Gastrocnemius medialis (tissue), 4 donors: ENCODE measurements around the gene MYPOP. TPM values are rescaled to one million over a fixed set of nuclear protein-coding genes. Genes with fewer than 3 reads are reported as not detected.

ENCODE experiments used
- ATAC-seq, 2 donors: fragments of 150-250 bp; one replicate each; pipeline ENCODE4 v1.9.1; 2016
- DNase-seq, 2 donors: peaks; one replicate each; pipeline ENCODE4 v3.0.0-alpha.2; 2019
- H3K27ac ChIP-seq, 4 donors: fragments of 200-600 bp; sonication (generic); 1 replicate in 1 of 4; 2 replicates in 3 of 4; pipeline ENCODE4 v1.5.1; 2016 to 2018; ENCODE audit warnings: mild to moderate bottlenecking in 2 of 4, moderate library complexity in 1 of 4
- H3K27me3 ChIP-seq, 3 donors: fragments of 200-600 bp; sonication (generic) in 2 of 3; 1 replicate in 1 of 3; 2 replicates in 2 of 3; pipeline versions ENCODE4 v1.5.1 to v1.6.0; 2016 to 2019; ENCODE audit warnings: mild to moderate bottlenecking in 1 of 3, moderate library complexity in 1 of 3
- H3K36me3 ChIP-seq, 2 donors: fragments of 200-600 bp; sonication (generic) in 1 of 2; one replicate each; pipeline ENCODE4 v1.5.1; 2017 to 2018
- H3K4me1 ChIP-seq, 2 donors: fragments of 200-600 bp; sonication (generic) in 1 of 2; one replicate each; pipeline ENCODE4 v1.5.1; 2016 to 2017; ENCODE audit warnings: mild to moderate bottlenecking in 2 of 2
- H3K4me3 ChIP-seq, 4 donors: fragments of 200-600 bp; sonication (generic) in 3 of 4; 1 replicate in 1 of 4; 2 replicates in 3 of 4; pipeline ENCODE4 v1.5.1; 2016 to 2019; ENCODE audit warnings: mild to moderate bottlenecking in 2 of 4
- H3K9me3 ChIP-seq, 3 donors: fragments of 200-600 bp; sonication (generic) in 2 of 3; 1 replicate in 1 of 3; 2 replicates in 2 of 3; pipeline ENCODE4 v1.5.1; 2016 to 2019
- POLR2A ChIP-seq, 2 donors: fragments of 450-650 bp; IDR thresholded peaks; one replicate each; pipeline ENCODE4 v1.6.1; 2017; ENCODE audit warnings: antibody characterized with exemption in 2 of 2, mild to moderate bottlenecking in 2 of 2, moderate library complexity in 2 of 2
- in situ Hi-C, 4 donors: fragments of 200-750 bp; cut with MboI; loops; one replicate each; pipeline versions ENCODE4 v1.15.0 to v1.8.0; 2017; ENCODE audit warnings: low sequenced_read_pairs in 4 of 4
- intact Hi-C: fragments of 100-400 bp; cut with DNase I; formaldehyde crosslinking; loops from one replicate; pipeline ENCODE4 v1.15.1; 2023; ENCODE audit warnings: low total_unique reads
- total RNA-seq, 4 donors: library from RNA; depleted of rRNA; stranded (reverse); fragments of >200 nt; gene quantifications; one replicate each; pipeline versions ENCODE4 v1.1.0 to v1.2.3, GENCODE V29; 2016
- TF ChIP-seq, protein P1 (sequence below), 5 experiments: fragments of 450-650 bp in 3 of 5; fragments of 200-600 bp in 2 of 5; sonication (generic) in 2 of 5; IDR thresholded peaks in 4 of 5; conservative IDR thresholded peaks in 1 of 5; 1 replicate in 4 of 5; 2 replicates in 1 of 5; pipeline ENCODE4 v1.5.1; 2016 to 2019; ENCODE audit warnings: antibody characterized with exemption in 5 of 5, mild to moderate bottlenecking in 3 of 5, moderate library complexity in 3 of 5

Gene MYPOP
- total RNA-seq, 4 donors from 2014 or later = 5.9 to 12.4 (median 6.3) TPM

DNA sequence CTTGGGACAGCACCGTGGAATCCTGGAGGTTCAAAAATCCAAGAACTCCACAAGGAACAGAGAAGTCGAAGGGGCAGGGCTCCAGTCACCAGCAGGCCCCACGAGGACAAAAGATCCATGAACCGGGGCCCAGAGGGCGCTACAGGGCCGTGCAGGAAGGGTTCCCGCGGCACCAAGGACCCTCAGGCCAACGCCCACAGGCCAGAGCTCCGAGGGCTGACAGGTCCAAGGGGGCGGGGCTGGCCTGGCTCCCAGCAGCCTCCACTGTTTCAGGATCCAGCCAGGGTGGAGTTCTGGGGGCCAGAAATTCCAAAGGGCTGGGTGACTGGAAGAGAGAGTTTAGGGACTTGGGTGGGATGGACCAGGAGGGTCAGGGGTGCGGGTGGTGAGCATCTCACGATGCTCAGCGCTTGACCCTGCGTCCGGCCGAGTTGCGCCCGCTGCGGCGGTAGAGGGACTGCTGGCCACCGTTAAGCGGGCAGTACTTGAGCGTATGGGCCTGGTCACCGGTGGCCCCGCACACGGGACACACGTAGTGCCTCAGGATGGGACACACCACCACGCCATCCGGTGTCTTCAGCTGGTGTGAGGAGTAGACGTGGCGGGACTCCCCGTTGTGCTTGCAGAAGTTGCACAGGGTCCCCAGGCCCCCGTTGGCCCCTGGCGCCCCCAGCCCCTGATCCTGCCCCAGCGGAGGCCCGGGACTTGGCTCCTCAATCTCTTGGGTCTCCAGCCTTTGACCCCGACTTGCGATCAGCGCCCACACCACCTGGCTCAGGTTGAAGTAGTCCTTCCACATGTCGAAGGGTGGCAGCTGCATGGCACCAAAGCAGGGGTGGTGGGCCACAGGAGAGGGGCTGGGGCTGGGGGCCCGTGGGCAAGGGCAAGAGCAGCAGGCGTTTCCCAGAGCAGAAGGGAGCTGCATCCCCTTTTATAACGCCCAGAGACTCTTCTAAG lies 11.7 kb upstream of the MYPOP start, which contains the start of gene NANOS2:
Gene NANOS2, minus strand, starts transcription at position 905 of the 957 bp plus-strand sequence. Its CDS starts 85 bp downstream, at position 820.
- Histone ChIP-seq H3K27me3 (peaks cover 4 to 14% (median 8%) of the 10 kb centered on the region in 3 donors), H3K4me3 (no peak within 1 kb of the TSS), H3K9me3 (no peaks in the 10 kb centered on the region), H3K36me3 (no peaks in the 10 kb centered on the region), H3K4me1 (no peaks in the 10 kb centered on the region), H3K27ac (no peak within 1 kb of the TSS)
- ATAC-seq (no peak), DNase-seq (no peak)
- no peak for TF ChIP-seq POLR2A (IDR thresholded peaks at IDR 0.05)
- TF ChIP-seq, protein P1, sequence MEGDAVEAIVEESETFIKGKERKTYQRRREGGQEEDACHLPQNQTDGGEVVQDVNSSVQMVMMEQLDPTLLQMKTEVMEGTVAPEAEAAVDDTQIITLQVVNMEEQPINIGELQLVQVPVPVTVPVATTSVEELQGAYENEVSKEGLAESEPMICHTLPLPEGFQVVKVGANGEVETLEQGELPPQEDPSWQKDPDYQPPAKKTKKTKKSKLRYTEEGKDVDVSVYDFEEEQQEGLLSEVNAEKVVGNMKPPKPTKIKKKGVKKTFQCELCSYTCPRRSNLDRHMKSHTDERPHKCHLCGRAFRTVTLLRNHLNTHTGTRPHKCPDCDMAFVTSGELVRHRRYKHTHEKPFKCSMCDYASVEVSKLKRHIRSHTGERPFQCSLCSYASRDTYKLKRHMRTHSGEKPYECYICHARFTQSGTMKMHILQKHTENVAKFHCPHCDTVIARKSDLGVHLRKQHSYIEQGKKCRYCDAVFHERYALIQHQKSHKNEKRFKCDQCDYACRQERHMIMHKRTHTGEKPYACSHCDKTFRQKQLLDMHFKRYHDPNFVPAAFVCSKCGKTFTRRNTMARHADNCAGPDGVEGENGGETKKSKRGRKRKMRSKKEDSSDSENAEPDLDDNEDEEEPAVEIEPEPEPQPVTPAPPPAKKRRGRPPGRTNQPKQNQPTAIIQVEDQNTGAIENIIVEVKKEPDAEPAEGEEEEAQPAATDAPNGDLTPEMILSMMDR (IDR thresholded peaks at IDR 0.05 in 4 of 5, conservative IDR thresholded peaks at IDR 0.05 in 1 of 5) = no peak
- in situ Hi-C loops (no loop called here), intact Hi-C loops (no loop called here)

DNA sequence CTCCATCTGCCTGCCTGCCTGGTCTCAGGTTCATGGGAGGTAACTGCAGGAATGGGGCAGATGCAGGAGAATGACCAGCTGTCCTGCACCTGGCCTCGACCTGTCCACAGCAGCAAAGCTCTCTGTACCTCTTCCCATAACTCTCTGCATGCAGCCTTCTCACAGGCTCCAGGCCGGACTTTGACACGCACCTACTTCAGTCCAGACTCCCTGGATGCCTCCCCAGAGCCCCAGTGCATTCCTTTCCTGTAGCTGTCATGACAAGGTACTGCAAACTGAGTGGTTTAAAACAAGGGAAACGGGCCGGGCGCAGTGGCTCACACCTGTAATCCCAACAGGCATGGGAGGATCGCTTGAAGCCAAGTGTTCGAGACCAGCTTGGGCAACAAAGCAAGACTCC lies 8.9 kb upstream of the MYPOP start:
- H3K36me3 ChIP-seq = no peaks in the 10 kb centered on the region
- intact Hi-C loops (no loop called here), in situ Hi-C loops (no loop called here)

DNA sequence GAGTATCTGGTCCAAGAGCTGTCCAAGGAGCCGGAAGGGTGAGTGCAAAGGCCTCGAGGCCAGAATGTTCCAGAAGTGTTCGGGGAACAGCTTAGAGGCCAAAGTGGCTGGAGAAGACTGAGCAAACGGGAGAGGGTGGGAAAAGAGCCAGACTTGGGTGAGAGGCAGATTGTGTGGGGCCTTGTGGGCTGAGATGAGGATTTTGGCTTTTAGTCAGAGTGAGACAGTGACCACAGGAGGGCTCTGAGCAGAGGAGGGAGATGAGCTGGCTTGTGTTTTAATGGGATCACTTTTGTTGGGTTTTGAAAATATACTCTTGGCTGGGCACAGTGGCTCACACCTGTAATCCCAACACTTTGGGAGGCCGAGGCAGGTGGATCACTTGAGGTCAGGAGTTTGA lies 6.5 kb upstream of the MYPOP start:
- Histone ChIP-seq H3K27me3 (peaks cover 0 to 10% (median 8%) of the 10 kb centered on the region in 3 donors), H3K4me3 (no peak overlapping the region), H3K4me1 (no peaks in the 10 kb centered on the region), H3K27ac (no peak overlapping the region), H3K36me3 (no peaks in the 10 kb centered on the region), H3K9me3 (no peaks in the 10 kb centered on the region)
- in situ Hi-C loops (no loop called here), intact Hi-C loops (loop anchor here (10.0 kb wide), 1 partner anchor 1576 kb away; the partner anchor contains the start of gene KPTN)
- no peak for ATAC-seq
- no peak for TF ChIP-seq POLR2A (IDR thresholded peaks at IDR 0.05)
- TF ChIP-seq, protein P1 (IDR thresholded peaks at IDR 0.05 in 4 of 5, conservative IDR thresholded peaks at IDR 0.05 in 1 of 5) = no peak
- no peak for DNase-seq

More for the DNA sequence above, 8.9 kb upstream of the MYPOP start:
- peaks cover 1 to 10% (median 8%) of the 10 kb centered on the region in 3 donors for H3K27me3 ChIP-seq
- no peak for DNase-seq
- ATAC-seq = no peak
- H3K9me3 ChIP-seq = no peaks in the 10 kb centered on the region
- no peak overlapping the region for H3K27ac ChIP-seq
- no peaks in the 10 kb centered on the region for H3K4me1 ChIP-seq
- TF ChIP-seq, protein P1 (IDR thresholded peaks at IDR 0.05 in 4 of 5, conservative IDR thresholded peaks at IDR 0.05 in 1 of 5) = no peak
- H3K4me3 ChIP-seq = no peak overlapping the region

DNA sequence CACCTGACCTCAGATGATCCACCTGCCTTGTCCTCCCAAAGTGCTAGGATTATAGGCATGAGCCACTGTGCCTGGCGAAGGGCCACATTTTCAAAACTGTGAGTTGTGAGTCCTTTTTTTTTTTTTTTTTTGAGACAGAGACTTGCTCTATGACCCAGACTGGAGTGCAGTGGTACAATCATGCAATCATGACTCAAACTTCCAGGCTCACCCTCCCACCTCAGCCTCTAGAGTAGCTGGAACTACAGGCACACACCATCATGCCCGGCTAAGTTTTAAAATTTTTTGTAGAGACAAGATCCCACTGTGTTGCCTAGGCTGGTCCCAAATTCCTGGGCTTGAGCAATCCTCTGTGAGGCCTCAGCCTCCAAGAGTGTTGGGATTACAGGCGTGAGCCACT lies 3.8 kb upstream of the MYPOP start:
- H3K9me3 ChIP-seq = no peaks in the 10 kb centered on the region
- intact Hi-C loops = loop anchor here (10.0 kb wide), 1 partner anchor 1579 kb away; the partner anchor contains the start of gene KPTN

More for the DNA sequence above, 3.8 kb upstream of the MYPOP start:
- peaks cover 4 to 11% of the 10 kb centered on the region in 2 donors for H3K4me1 ChIP-seq
- no peak overlapping the region for H3K27ac ChIP-seq
- DNase-seq (no peak), ATAC-seq (no peak)
- H3K27me3 ChIP-seq = no peaks in the 10 kb centered on the region
- no peak for TF ChIP-seq POLR2A (IDR thresholded peaks at IDR 0.05)
- TF ChIP-seq, protein P1 (IDR thresholded peaks at IDR 0.05 in 4 of 5, conservative IDR thresholded peaks at IDR 0.05 in 1 of 5) = no peak
- H3K36me3 ChIP-seq = no peaks in the 10 kb centered on the region
- in situ Hi-C loops = no loop called here
- H3K4me3 ChIP-seq = no peak overlapping the region
